Thyroid gland (tissue), 4 donors: Measurements from ENCODE around the gene IGFN1. TPM values are rescaled to one million over a fixed set of nuclear protein-coding genes. Genes with fewer than 3 reads are reported as not detected.

Source experiments
- DNase-seq, 2 donors: peaks; one replicate each; pipeline ENCODE4 v3.0.0-alpha.2; 2019
- H3K27ac ChIP-seq, 3 donors: fragments of 200-600 bp; sonication (generic); 1 replicate in 2 of 3; 2 replicates in 1 of 3; pipeline ENCODE4 v1.5.1; 2016 to 2019; ENCODE audit warnings: mild to moderate bottlenecking in 1 of 3, moderate library complexity in 1 of 3
- H3K27me3 ChIP-seq: fragments of 200-600 bp; sonication (generic); one replicate; pipeline ENCODE4 v1.5.1; 2019
- H3K36me3 ChIP-seq, 2 donors: fragments of 200-600 bp; sonication (generic); one replicate each; pipeline ENCODE4 v1.5.1; 2016 to 2019
- H3K4me1 ChIP-seq, 2 donors: fragments of 200-600 bp; sonication (generic); one replicate each; pipeline ENCODE4 v1.5.1; 2017 to 2019
- H3K4me3 ChIP-seq, 3 donors: fragments of 200-600 bp; sonication (generic); replicated peaks in 1 of 3; 1 replicate in 2 of 3; 2 replicates in 1 of 3; pipeline ENCODE4 v1.5.1; 2016; ENCODE audit warnings: mild to moderate bottlenecking in 1 of 3
- H3K9me3 ChIP-seq: fragments of 200-600 bp; sonication (generic); one replicate; pipeline ENCODE4 v1.5.1; 2017
- POLR2A ChIP-seq, 2 donors: fragments of 450-650 bp; IDR thresholded peaks; one replicate each; pipeline ENCODE4 v1.6.1; 2017; ENCODE audit warnings: antibody characterized with exemption in 2 of 2, mild to moderate bottlenecking in 2 of 2, moderate library complexity in 1 of 2
- WGBS, 2 donors: methylation state at CpG; one replicate each; pipeline ENCODE4 v1.1.5; 2017; 5-methylcytosine and 5-hydroxymethylcytosine counted together
- intact Hi-C: fragments of 100-400 bp; cut with DNase I; formaldehyde crosslinking; loops from one replicate; pipeline ENCODE4 v1.15.1; 2023
- total RNA-seq, 4 donors: library from RNA; depleted of rRNA; stranded (reverse); fragments of >200 nt; gene quantifications; one replicate each; pipeline ENCODE4 v1.2.3, GENCODE V29; 2016
- TF ChIP-seq, protein P1 (sequence below), 6 experiments: fragments of 200-600 bp in 3 of 6; fragments of 450-650 bp in 3 of 6; sonication (generic) in 3 of 6; IDR thresholded peaks; one replicate each; pipeline ENCODE4 v1.5.1; 2016 to 2019; ENCODE audit warnings: antibody characterized with exemption in 6 of 6, mild to moderate bottlenecking in 2 of 6, inconsistent platforms in 1 of 6, moderate library complexity in 1 of 6

Gene IGFN1
- total RNA-seq, 4 donors from 2014 or later: 16.2 to 78.6 (median 33.0) TPM

DNA sequence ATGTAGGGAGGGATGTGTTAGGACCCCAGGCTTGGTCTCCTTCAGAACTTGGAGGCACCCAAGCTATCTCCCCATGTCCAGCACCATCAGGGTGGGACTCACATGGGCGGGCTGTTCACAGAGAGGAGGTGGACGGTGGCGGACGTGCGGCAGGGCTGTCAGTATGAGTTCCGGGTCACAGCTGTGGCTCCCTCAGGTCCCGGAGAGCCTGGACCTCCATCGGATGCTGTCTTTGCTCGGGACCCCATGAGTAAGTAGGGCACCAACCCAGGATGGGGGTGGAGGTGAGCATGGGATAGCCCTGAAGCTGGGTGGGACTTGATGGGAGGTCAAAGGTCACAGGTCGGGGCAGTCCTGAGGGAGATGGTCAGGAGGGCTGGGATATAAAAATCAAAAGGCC lies 27.8 kb downstream of the IGFN1 start:
- H3K9me3 ChIP-seq: no peaks in the 10 kb centered on the region
- intact Hi-C loops: loop anchor here (10.0 kb wide), 1 partner anchor 244 kb away; no protein-coding TSS in a partner anchor
- no peaks in the 10 kb centered on the region for H3K36me3 ChIP-seq
- H3K27me3 ChIP-seq: no peaks in the 10 kb centered on the region
- TF ChIP-seq, protein P1, sequence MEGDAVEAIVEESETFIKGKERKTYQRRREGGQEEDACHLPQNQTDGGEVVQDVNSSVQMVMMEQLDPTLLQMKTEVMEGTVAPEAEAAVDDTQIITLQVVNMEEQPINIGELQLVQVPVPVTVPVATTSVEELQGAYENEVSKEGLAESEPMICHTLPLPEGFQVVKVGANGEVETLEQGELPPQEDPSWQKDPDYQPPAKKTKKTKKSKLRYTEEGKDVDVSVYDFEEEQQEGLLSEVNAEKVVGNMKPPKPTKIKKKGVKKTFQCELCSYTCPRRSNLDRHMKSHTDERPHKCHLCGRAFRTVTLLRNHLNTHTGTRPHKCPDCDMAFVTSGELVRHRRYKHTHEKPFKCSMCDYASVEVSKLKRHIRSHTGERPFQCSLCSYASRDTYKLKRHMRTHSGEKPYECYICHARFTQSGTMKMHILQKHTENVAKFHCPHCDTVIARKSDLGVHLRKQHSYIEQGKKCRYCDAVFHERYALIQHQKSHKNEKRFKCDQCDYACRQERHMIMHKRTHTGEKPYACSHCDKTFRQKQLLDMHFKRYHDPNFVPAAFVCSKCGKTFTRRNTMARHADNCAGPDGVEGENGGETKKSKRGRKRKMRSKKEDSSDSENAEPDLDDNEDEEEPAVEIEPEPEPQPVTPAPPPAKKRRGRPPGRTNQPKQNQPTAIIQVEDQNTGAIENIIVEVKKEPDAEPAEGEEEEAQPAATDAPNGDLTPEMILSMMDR (IDR thresholded peaks at IDR 0.05): no peak
- TF ChIP-seq POLR2A (IDR thresholded peaks at IDR 0.05): no peak
- no peak for DNase-seq
- H3K4me3 ChIP-seq: no peak overlapping the region
- H3K4me1 ChIP-seq: no peaks in the 10 kb centered on the region
- H3K27ac ChIP-seq: no peak overlapping the region
- WGBS, 2 donors: 91 to 93% methylated on average over 5 to 10 of the region's 10 CpGs

DNA sequence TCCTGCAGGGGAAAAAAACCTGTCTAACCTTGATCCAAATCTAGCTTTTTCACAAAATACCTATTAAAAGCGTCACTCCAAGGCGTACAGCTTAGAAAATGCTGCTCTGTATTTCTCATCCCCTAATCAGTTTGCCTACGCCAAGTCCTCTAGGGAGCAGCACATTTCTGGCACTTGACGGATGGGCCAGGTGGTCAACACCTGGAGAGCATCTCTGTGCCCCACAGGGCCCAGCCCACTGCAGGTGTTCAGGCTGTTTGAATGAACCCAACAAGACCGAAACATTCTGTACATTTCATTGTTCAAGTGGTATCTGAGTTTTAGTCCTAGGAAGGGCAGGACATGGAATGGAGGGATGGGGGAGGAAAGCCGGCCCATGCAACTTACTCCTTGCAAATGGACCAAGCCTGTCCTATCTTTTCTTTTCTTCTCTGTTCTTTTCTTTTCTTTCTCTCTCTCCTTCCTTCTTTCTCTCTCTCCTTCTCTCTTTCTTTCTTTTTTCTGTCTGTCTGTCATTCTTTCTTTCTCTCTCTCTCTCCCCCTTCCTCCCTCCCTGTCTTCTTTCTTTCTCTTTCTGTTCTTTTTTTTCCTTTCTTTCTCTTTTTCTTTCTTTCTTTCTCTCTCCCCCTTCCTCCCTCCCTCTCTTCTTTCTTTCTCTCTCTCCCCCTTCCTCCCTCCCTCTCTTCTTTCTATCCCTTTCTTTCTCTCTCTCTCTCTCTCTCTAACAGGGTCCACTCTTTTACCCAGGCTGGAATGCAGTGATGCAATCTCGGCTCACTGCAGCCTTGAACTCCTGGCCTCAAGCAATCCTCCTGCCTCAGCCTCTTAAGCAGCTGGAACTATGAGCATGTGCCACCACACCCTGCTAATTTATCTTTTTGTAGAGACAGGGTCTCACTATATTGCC lies 29.1 kb downstream of the IGFN1 start:
- Histone ChIP-seq H3K27ac (no peak overlapping the region), H3K4me1 (no peaks in the 10 kb centered on the region), H3K27me3 (no peaks in the 10 kb centered on the region), H3K4me3 (no peak overlapping the region), H3K36me3 (no peaks in the 10 kb centered on the region), H3K9me3 (no peaks in the 10 kb centered on the region)
- WGBS, 2 donors: 97 to 100% methylated on average over 7 of the region's 7 CpGs
- TF ChIP-seq POLR2A (IDR thresholded peaks at IDR 0.05): no peak
- TF ChIP-seq, protein P1 (IDR thresholded peaks at IDR 0.05): no peak
- intact Hi-C loops: loop anchor here (10.0 kb wide), 1 partner anchor 245 kb away; no protein-coding TSS in a partner anchor
- no peak for DNase-seq

DNA sequence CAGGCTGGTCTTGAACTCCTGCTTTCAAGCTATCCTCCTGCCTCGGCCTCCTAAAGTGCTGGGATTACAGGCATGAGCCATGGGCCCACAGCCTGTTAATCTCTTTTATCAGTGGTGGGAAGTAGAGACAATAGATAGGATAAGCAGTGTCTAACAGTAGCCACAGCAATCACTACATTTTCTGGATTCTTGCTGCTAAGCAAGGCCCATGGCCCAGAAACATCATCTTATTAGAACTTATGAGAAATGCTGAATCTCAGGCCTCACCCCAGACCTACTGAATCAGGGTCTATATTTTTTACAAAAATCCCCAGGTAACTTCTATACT lies 29.7 kb downstream of the IGFN1 start:
- intact Hi-C loops: no loop called here
- Histone ChIP-seq H3K9me3 (no peaks in the 10 kb centered on the region), H3K27ac (no peak overlapping the region), H3K36me3 (no peaks in the 10 kb centered on the region), H3K4me1 (no peaks in the 10 kb centered on the region), H3K27me3 (no peaks in the 10 kb centered on the region), H3K4me3 (no peak overlapping the region)
- 73 to 100% methylated on average over 1 of the region's 1 CpG for WGBS, 2 donors
- TF ChIP-seq, protein P1 (IDR thresholded peaks at IDR 0.05): no peak
- no peak for TF ChIP-seq POLR2A (IDR thresholded peaks at IDR 0.05)
- no peak for DNase-seq

DNA sequence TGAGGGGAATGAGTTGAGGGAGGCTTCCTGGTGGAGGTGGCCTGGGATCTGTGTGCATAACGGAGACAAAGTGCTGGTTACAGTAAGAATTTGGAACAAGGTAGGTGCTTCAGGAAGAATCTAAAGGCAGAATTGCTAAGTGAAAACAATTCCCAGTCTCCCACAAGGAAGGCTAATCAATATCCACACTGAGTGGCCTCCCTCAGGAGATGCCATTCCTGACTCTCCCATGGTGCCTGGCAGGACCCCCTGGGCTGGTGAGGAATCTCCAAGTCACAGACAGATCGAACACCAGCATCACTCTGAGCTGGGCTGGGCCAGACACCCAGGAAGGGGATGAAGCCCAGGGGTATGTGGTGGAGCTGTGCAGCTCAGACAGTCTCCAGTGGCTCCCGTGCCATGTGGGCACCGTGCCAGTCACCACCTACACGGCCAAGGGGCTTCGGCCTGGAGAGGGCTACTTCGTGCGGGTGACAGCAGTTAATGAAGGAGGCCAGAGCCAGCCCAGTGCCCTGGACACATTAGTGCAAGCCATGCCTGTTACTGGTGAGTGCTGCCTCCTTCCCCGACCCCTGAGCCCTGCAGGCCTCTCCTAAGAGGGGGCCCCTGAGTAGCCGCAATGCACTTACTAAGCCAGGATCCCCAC lies 30.7 kb downstream of the IGFN1 start:
- Histone ChIP-seq H3K36me3 (no peaks in the 10 kb centered on the region), H3K4me3 (no peak overlapping the region), H3K27ac (no peak overlapping the region), H3K9me3 (no peaks in the 10 kb centered on the region), H3K27me3 (no peaks in the 10 kb centered on the region), H3K4me1 (no peaks in the 10 kb centered on the region)
- TF ChIP-seq, protein P1 (IDR thresholded peaks at IDR 0.05): no peak
- TF ChIP-seq POLR2A (IDR thresholded peaks at IDR 0.05): no peak
- 84 to 91% methylated on average over 3 to 10 of the region's 10 CpGs for WGBS, 2 donors
- no peak for DNase-seq
- intact Hi-C loops: no loop called here

DNA sequence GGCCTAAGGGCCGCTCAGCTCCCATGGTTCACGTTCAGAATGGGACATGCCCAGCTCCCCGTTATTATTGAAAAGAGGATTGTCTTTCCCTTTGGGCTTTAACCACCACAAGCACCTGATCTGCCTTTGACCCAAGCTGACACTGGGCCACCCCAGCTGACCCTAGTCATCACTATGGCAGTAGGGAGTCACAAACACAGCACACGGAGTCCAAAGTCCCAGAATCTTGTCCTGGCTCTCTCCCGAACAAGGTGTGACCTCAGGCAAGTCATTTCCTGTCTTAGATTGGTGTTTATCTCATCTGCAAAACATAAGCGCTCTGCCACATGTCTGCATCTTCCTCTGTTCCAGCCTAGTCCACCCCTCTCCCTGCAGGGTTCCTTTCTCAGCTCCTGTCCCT lies 31.5 kb downstream of the IGFN1 start:
- intact Hi-C loops: no loop called here
- no peak for DNase-seq
- Histone ChIP-seq H3K36me3 (no peaks in the 10 kb centered on the region), H3K9me3 (no peaks in the 10 kb centered on the region), H3K27ac (no peak overlapping the region), H3K4me3 (no peak overlapping the region), H3K27me3 (no peaks in the 10 kb centered on the region), H3K4me1 (no peaks in the 10 kb centered on the region)
- whole genome bisulfite sequencing, 2 donors: 92 to 98% methylated on average over 6 of the region's 6 CpGs
- TF ChIP-seq, protein P1 (IDR thresholded peaks at IDR 0.05): no peak
- no peak for TF ChIP-seq POLR2A (IDR thresholded peaks at IDR 0.05)
